Measurements from ENCODE around the gene DUSP10.

DNA sequence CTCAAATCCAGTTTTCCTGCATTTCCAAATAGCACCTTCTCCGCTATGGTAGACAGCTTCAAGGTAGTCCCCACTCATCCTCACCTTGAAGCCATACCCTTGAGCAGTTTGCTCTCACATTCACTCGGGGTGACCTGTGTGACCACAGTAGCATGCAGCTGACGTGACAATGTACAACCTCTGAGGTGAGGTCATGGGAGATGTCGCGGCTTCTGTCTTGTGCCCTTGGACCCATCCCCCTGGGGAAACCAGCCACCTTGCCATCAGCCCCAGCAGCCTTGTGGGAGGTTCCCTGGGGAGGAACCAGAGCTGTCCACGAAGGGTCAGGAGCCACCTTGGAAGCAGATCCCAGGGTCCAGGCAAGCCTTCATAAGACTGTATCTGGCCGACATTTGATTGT is 38.3 kb upstream of the DUSP10 start:
- TF ChIP-seq CTCF (conservative IDR thresholded peaks at IDR 0.05; ENCODE audit: low read length) (no peak), EZH2phosphoT487 (IDR thresholded peaks at IDR 0.05; ENCODE audit: borderline replicate concordance) (no peak)
